Glomerular endothelial cell (primary cell): ENCODE measurements around the gene TSBP1. TPM values are rescaled to one million over a fixed set of nuclear protein-coding genes. Genes with fewer than 3 reads are reported as not detected.
"Not testable (repeated sequence)": the region's sequence is repeated elsewhere in the genome, so short reads cannot be mapped to it uniquely, and the experiment has no call there.

Source experiments
- DNase-seq: peaks from one replicate; pipeline ENCODE4 v3.0.0-alpha.2; 2011; ENCODE audit warnings: low read depth, low spot score; ENCODE audit errors: extremely low read depth
- total RNA-seq: library from RNA; depleted of rRNA; stranded (reverse); fragments of >200 nt; gene quantifications from 2 replicates; pipeline ENCODE4 v1.2.3, GENCODE V29; 2015

TSBP1 gene
- total RNA-seq, 1 donor from 2014 or later: not detected

- DNase-seq: peak; percentile 18
These were observed 80.7 kb downstream of the TSBP1 start for GRCh38 chr6:32290886-32291450.

DNA sequence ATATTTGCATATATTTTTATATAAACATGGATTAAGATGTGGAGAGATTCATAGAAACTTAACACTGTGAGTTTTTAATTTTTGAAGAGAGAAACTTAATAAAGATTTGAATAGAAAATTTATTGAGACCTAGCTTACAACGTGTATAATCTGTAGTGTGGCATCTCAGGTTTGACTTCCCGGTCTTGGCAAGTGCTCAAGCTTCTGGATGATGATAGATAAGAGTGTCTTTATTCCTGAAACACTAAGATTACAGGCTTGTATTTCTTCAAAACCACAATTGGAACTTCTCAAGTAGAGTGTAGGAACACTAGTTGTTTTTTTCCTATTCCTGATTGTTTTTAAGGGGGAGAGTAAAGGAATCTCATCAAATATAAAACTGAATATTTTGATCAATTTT lies 83.3 kb downstream of the TSBP1 start:
- no peak for DNase-seq

DNA sequence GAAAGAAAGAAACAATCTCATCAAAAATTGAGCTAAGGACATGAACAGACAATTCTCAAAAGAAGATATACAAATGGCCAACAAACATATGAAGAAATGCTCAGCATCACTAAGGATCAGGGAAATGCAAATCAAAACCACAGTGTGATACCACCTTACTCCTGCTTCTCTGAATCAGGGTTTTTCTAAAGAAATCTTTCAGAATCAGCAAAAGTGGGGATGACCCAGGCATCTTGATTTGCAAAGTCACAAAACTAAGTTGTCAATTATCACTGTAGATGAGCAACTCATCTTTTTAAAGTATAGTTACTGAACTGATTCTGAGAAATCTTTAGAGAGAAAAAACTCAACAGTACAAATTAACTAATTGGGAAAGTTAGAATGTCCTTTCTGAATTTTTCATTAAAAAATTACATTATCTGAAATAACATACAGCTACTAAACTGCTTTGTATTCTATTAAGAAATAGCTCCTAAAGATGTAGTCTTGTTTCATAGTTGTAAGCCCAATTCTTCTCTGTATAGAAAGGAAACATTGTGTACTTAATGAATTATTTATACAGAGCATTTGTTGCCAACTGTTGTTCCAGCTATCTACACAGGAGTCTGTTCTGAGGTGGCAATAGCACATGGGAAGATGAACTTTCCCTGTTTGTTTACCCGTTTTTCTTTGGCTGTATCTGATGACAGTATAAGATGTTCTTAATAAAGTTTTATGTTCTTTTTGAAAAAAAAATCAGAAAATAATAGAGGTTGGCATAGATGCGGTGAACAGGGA lies 97.7 kb downstream of the TSBP1 start:
- not testable (repeated sequence) for DNase-seq

DNA sequence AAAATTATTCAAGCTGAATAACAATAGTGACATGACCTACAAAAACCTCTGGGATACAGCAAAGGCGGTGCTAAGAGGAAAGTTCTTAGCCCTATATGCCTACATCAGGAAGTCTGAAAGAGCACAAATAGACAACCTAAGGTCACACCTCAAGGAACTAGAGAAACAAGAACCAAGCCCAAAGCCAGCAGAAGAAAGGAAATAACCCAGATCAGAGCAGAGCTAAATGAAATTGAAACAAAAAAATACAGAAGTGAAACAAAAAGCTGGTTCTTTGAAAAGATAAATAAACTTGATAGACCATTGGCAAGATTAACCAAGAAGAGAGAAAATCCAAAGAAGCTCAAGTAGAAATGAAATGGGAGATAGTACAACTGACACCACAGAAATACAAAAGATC lies 100.3 kb downstream of the TSBP1 start:
- DNase-seq: no peak

DNA sequence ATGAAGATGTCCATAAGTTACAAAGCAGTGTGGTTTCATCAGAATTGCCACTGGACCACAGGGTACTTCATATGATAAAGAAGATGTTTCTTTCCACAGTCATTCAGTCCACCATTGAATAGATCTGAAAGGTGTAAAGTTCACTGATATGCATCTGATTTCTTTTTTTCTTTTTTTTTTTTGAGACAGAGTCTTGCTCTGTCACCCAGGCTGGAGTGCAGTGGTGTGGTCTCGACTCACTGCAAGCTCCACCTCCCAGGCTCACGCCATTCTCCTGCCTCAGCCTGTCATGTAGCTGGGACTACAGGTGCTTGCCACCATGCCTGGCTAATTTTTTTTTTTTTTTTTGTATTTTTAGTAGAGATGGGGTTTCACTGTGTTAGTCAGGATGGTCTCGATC lies 103.2 kb downstream of the TSBP1 start:
- not testable (repeated sequence) for DNase-seq

- DNase-seq: no peak
These were observed 104.7 kb downstream of the TSBP1 start for GRCh38 chr6:32267035-32267434.

GRCh38 chr6:32257262-32257661 lies 114.4 kb downstream of the TSBP1 start:
- not testable (repeated sequence) for DNase-seq

GRCh38 chr6:32255199-32256153 lies 116.2 kb downstream of the TSBP1 start:
- DNase-seq: peak; percentile 80

DNA sequence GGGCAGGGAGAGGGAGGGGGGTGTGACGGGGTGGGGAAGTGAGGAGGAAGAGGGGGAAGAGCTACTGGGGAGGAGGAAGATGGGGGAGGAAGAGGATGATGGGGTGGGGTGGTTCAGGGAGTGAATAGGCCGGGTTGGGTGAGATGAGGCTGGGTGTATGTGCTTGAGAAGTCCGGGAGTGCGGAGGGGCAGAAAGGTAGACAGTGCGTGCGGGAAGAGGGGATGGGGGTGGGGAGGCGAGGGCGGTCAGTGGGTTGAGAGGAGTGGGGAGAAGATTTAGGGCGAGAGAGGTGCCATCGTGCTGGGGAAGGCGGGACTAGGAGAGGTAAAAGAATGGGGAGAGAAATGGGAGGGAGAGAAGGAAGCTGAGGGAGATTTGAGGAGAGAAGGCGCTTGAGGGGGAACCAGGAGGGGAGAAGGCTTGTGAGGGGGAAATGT lies 116.9 kb downstream of the TSBP1 start:
- no peak for DNase-seq

DNA sequence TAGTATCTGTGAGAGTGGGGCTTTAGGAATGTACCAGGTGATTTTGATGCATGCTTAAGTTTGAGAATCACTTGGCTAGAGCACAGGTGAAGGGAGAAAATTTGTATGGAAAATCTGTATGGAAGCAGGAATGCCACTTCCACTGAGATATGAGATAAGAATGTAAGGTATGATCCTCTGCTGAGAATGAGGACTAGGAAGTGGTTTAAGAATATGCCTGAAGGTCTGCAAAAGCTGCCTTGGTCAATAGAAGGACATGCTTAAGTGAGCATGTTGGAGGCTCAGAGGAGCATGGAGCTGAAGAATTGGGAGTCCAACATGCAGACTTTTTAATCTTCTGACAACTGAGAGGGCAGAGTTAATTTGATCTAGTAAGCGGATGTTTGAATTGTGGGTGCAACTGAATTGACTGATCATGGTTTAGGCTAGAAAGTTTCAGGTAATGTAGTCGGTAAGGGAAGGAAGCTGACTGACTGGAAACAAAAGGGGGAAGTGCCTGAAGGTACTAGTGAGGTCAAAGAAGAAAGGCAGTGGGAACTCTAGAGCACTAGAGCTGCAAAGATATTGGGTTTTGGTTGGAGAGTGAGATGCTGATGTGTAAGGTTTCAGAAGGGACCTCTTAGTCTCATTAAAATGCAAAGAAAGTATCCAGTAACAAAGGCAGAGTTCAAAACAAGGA lies 119.2 kb downstream of the TSBP1 start:
- DNase-seq: no peak

- no peak for DNase-seq
These were observed 122.4 kb downstream of the TSBP1 start for GRCh38 chr6:32249262-32249661.

GRCh38 chr6:32247401-32247800 lies 124.3 kb downstream of the TSBP1 start:
- no peak for DNase-seq

- no peak for DNase-seq
These were observed 126.7 kb downstream of the TSBP1 start for GRCh38 chr6:32244946-32245398.

DNA sequence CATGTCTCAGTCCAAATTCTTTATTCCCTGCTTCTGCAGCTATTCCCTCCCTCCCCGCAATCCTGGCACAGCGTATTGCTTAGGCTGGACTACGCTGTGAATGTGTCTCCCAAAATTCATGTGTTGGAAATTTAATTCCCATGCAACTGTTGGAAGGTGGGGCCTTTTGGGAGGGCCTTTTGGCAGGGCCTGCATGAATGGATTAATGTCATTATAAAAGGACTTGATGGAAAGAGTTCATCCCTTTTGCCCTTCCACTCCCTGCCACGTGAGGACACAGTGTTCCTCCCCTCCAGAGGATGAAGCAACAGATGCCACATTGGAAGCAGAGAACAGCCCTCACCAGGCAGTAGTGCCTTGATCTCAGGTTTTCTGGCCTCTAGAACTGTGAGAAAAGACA lies 127.4 kb downstream of the TSBP1 start:
- DNase-seq: no peak

Other genes starting within 250 kb of the TSBP1 start
- gene ATF6B, start 243.7 kb downstream of the TSBP1 start, total RNA-seq: 46.3 and 87.6 TPM in 2 replicates
- 3.0 and 5.5 TPM in 2 replicates for gene FKBPL, start 241.6 kb downstream of the TSBP1 start, total RNA-seq
- gene PRRT1, start 220.0 kb downstream of the TSBP1 start, total RNA-seq: 0.39 and 0.70 TPM in 2 replicates
- 18.0 and 54.3 TPM in 2 replicates for gene PPT2, start 217.8 kb downstream of the TSBP1 start, total RNA-seq
- 6.1 and 7.1 TPM in 2 replicates for gene EGFL8, start 207.3 kb downstream of the TSBP1 start, total RNA-seq
- gene AGPAT1, start 195.8 kb downstream of the TSBP1 start, total RNA-seq: 58.8 and 60.7 TPM in 2 replicates
- gene RNF5, start 193.5 kb downstream of the TSBP1 start, total RNA-seq: 72.6 and 88.0 TPM in 2 replicates
- gene AGER, start 187.7 kb downstream of the TSBP1 start, total RNA-seq: 0.19 and 6.1 TPM in 2 replicates
- 38.3 and 72.2 TPM in 2 replicates for gene PBX2, start 181.7 kb downstream of the TSBP1 start, total RNA-seq
- 15.5 and 21.8 TPM in 2 replicates for gene GPSM3, start 179.3 kb downstream of the TSBP1 start, total RNA-seq
- gene NOTCH4, start 147.8 kb downstream of the TSBP1 start, total RNA-seq: 66.1 and 242 TPM in 2 replicates
- gene BTNL2, start 35.3 kb upstream of the TSBP1 start, total RNA-seq: not detected in 2 replicates
- 0.41 TPM in 1 of 2 replicates, not detected in the other for gene HLA-DRA, start 68.0 kb upstream of the TSBP1 start, total RNA-seq
- 0.70 TPM in 1 of 2 replicates, not detected in the other for gene HLA-DRB5, start 158.4 kb upstream of the TSBP1 start, total RNA-seq
- gene HLA-DRB1, start 217.9 kb upstream of the TSBP1 start, total RNA-seq: 12.7 and 20.4 TPM in 2 replicates